GM23248 (cell line): ENCODE data around the gene PPP6R2.

Experiments used
- EZH2 ChIP-seq: fragments of 200-600 bp; sonication (generic); IDR thresholded peaks from 2 replicates; pipeline ENCODE4 v1.6.1; 2018; ENCODE audit warnings: antibody characterized with exemption, mild to moderate bottlenecking; ENCODE audit not compliant: insufficient read depth, poor library complexity, severe bottlenecking
- EZH2phosphoT487 ChIP-seq: fragments of 200-600 bp; sonication (generic); IDR thresholded peaks from 2 replicates; pipeline ENCODE4 v1.6.1; 2018; ENCODE audit warnings: antibody characterized with exemption, moderate library complexity, mild to moderate bottlenecking, low read depth; ENCODE audit not compliant: insufficient read depth

DNA sequence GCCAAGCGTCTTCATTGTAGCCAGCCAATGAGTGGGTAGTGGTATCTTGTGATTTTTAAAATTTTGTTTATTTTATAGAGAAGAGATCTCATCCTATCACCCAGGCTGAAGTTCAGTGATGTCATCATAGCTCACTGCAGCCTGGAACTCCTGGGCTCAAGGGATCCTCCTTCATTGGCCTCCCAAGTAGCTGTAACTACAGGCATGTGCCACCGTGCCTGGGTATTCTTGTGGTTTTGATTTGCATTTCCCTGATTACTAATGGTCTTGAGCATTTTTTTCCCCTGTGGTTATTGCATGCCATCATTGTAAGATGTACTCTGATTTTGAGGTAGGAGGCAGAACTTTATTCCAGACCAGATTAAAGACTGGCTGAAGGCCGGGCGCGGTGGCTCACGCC lies 13.9 kb upstream of the PPP6R2 start:
- TF ChIP-seq EZH2 (no peak), EZH2phosphoT487 (no peak)
